Caco-2 (cell line): ENCODE data around the gene TPK1. TPM values are rescaled to one million over a fixed set of nuclear protein-coding genes. Genes with fewer than 3 reads are reported as not detected.

Experiments used
- BruUV-seq: library from RNA; stranded (reverse); fragments of 400-500 nt; replicated peaks from 2 replicates; lab custom pipeline; 2021; lab: Mats Ljungman, UMichigan
- CTCF ChIA-PET: fragments of 300-600 bp; sonication (Branson Sonifier 250); formaldehyde crosslinking; loops from one replicate; lab custom pipeline; 2022; ENCODE audit warnings: antibody characterized with exemption; lab: Charles Lee
- POLR2A ChIA-PET: fragments of 300-600 bp; sonication (Branson Sonifier 250); formaldehyde crosslinking; loops from one replicate; lab custom pipeline; 2022; ENCODE audit warnings: antibody characterized with exemption; lab: Charles Lee
- DNase-seq, 2 experiments: peaks; one replicate each; pipeline versions ENCODE4 v3.0.0 to v3.0.0-alpha.2; 2020 to 2022
- H3K27me3 ChIP-seq: replicated peaks from 2 replicates; pipeline ENCODE4 v1.6.0; 2011; ENCODE audit warnings: low read length; ENCODE audit not compliant: control insufficient read depth, insufficient read depth
- H3K36me3 ChIP-seq: 2 replicates; pipeline ENCODE4 v1.5.1; 2011; ENCODE audit warnings: low read length; ENCODE audit not compliant: control insufficient read depth, insufficient read depth
- H3K4me1 ChIP-seq: fragments of 250-450 bp; sonication (Bioruptor Pico); 2 replicates; pipeline ENCODE4 v1.5.1; 2020; ENCODE audit warnings: mild to moderate bottlenecking
- H3K4me3 ChIP-seq: 2 replicates; pipeline ENCODE4 v1.5.1; 2011; ENCODE audit warnings: low read depth, mild to moderate bottlenecking, control low read depth, low read length
- H3K9me3 ChIP-seq: fragments of 250-450 bp; sonication (Bioruptor Pico); 2 replicates; pipeline ENCODE4 v1.5.1; 2020; ENCODE audit warnings: mild to moderate bottlenecking, moderate library complexity
- H3K27ac Mint-ChIP-seq: one replicate; pipeline ENCODE4 v1.8.0; 2022; ENCODE audit warnings: mixed read lengths; ENCODE audit not compliant: unreplicated experiment
- H3K27me3 Mint-ChIP-seq: one replicate; pipeline ENCODE4 v1.8.0; 2022; ENCODE audit warnings: mixed read lengths; ENCODE audit not compliant: insufficient read depth, unreplicated experiment
- H3K36me3 Mint-ChIP-seq: one replicate; pipeline ENCODE4 v1.8.0; 2022; ENCODE audit warnings: mild to moderate bottlenecking, mixed read lengths; ENCODE audit not compliant: insufficient read depth, unreplicated experiment
- H3K4me1 Mint-ChIP-seq: one replicate; pipeline ENCODE4 v1.8.0; 2022; ENCODE audit warnings: low read depth, mixed read lengths; ENCODE audit not compliant: unreplicated experiment
- H3K4me3 Mint-ChIP-seq: one replicate; pipeline ENCODE4 v1.8.0; 2022; ENCODE audit warnings: mild to moderate bottlenecking, moderate library complexity, mixed read lengths; ENCODE audit not compliant: unreplicated experiment
- H3K9me3 Mint-ChIP-seq: one replicate; pipeline ENCODE4 v1.8.0; 2022; ENCODE audit warnings: mixed read lengths; ENCODE audit not compliant: unreplicated experiment
- intact Hi-C: fragments of 100-400 bp; cut with micrococcal nuclease; formaldehyde crosslinking; loops from one replicate; pipeline ENCODE4 v1.10.0; 2022; ENCODE audit not compliant: unreplicated experiment
- total RNA-seq: library from RNA; stranded (reverse); gene quantifications from 2 replicates; pipeline ENCODE4 v1.2.3, GENCODE V29; 2022
- TF ChIP-seq, protein P1 (sequence below), 2 experiments: fragments of 200-600 bp in 1 of 2; IDR thresholded peaks; 1 replicate in 1 of 2; 2 replicates in 1 of 2; pipeline versions ENCODE4 v1.5.1 to v1.8.0; 2011 to 2022; ENCODE audit warnings: antibody characterized with exemption in 1 of 2, control low read depth in 1 of 2, inconsistent platforms in 1 of 2, low read depth in 1 of 2, low read length in 1 of 2, mild to moderate bottlenecking in 1 of 2, moderate library complexity in 1 of 2; ENCODE audit not compliant: insufficient read depth in 1 of 2, severe bottlenecking in 1 of 2, unreplicated experiment in 1 of 2

The TPK1 gene
- total RNA-seq, 1 experiment from 2014 or later: 86.6 TPM

- Histone ChIP-seq H3K27me3 (no peaks in the 10 kb centered on the region), H3K4me3 (no peak overlapping the region), H3K4me1 (peaks cover 8% of the 10 kb centered on the region; the same call in 1 of the 2 replicates), H3K9me3 (no peaks in the 10 kb centered on the region), H3K36me3 (no peaks in the 10 kb centered on the region)
- Mint-ChIP-seq H3K4me1 (peaks cover 13% of the 10 kb centered on the region), H3K27me3 (no peaks in the 10 kb centered on the region), H3K4me3 (no peak overlapping the region), H3K36me3 (peaks cover 5% of the 10 kb centered on the region), H3K9me3 (no peaks in the 10 kb centered on the region), H3K27ac (no peak overlapping the region)
- intact Hi-C loops: no loop called here
- POLR2A ChIA-PET: no interaction called here
- TF ChIP-seq, protein P1, sequence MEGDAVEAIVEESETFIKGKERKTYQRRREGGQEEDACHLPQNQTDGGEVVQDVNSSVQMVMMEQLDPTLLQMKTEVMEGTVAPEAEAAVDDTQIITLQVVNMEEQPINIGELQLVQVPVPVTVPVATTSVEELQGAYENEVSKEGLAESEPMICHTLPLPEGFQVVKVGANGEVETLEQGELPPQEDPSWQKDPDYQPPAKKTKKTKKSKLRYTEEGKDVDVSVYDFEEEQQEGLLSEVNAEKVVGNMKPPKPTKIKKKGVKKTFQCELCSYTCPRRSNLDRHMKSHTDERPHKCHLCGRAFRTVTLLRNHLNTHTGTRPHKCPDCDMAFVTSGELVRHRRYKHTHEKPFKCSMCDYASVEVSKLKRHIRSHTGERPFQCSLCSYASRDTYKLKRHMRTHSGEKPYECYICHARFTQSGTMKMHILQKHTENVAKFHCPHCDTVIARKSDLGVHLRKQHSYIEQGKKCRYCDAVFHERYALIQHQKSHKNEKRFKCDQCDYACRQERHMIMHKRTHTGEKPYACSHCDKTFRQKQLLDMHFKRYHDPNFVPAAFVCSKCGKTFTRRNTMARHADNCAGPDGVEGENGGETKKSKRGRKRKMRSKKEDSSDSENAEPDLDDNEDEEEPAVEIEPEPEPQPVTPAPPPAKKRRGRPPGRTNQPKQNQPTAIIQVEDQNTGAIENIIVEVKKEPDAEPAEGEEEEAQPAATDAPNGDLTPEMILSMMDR (IDR thresholded peaks at IDR 0.05; ENCODE audit: insufficient read depth in 1 of 2, low read depth in 1 of 2, low read length in 1 of 2, severe bottlenecking in 1 of 2, unreplicated experiment in 1 of 2): no peak
- BruUV-seq: no TSS peak
- CTCF ChIA-PET: no interaction called here
- no peak for DNase-seq
Measured at GRCh38 chr7:144606261-144606660, 229.6 kb downstream of the TPK1 start.

- CTCF ChIA-PET: no interaction called here
- Mint-ChIP-seq H3K4me1 (peaks cover 7% of the 10 kb centered on the region), H3K27me3 (no peaks in the 10 kb centered on the region), H3K36me3 (peaks cover 9% of the 10 kb centered on the region), H3K9me3 (peaks cover 39% of the 10 kb centered on the region), H3K4me3 (no peak overlapping the region), H3K27ac (no peak overlapping the region)
- H3K4me1 ChIP-seq: 0 out of 2 replicates have a peak, but pooled peaks cover under 1% of the 10 kb centered on the region
- BruUV-seq: no TSS peak
- no peak overlapping the region for H3K4me3 ChIP-seq
- POLR2A ChIA-PET: no interaction called here
- intact Hi-C loops: no loop called here
- H3K36me3 ChIP-seq: no peaks in the 10 kb centered on the region
- TF ChIP-seq, protein P1 (IDR thresholded peaks at IDR 0.05; ENCODE audit: insufficient read depth in 1 of 2, low read depth in 1 of 2, low read length in 1 of 2, severe bottlenecking in 1 of 2, unreplicated experiment in 1 of 2): no peak
- H3K9me3 ChIP-seq: peaks cover 3% of the 10 kb centered on the region; the same call in 1 of the 2 replicates
- no peaks in the 10 kb centered on the region for H3K27me3 ChIP-seq
- no peak for DNase-seq
Measured at GRCh38 chr7:144596953-144597352, 238.9 kb downstream of the TPK1 start.

DNA sequence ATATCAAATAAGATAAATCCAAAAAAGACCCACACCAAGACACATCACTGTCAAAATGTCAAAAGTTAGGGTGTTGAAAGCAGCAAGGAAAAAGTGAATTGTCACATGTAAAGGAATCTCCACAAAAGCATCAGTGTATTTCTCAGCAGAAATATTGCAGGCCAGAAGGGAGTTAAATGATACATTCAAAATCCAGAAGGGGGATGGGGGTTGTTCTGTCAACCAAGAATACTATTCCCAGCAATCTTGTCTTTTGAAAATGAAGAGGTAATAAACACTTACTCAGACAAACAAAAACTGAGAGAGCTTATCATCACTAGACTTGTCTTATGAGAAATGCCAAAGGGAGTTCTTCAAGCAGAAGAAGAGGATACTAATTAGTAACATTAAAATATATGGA lies 241.3 kb downstream of the TPK1 start:
- H3K36me3 ChIP-seq: no peaks in the 10 kb centered on the region
- Mint-ChIP-seq H3K4me3 (no peak overlapping the region), H3K27me3 (no peaks in the 10 kb centered on the region), H3K27ac (no peak overlapping the region), H3K4me1 (peaks cover 16% of the 10 kb centered on the region), H3K9me3 (peaks cover 39% of the 10 kb centered on the region), H3K36me3 (peaks cover 10% of the 10 kb centered on the region)
- no peak for DNase-seq
- H3K4me3 ChIP-seq: no peak overlapping the region
- intact Hi-C loops: no loop called here
- BruUV-seq: no TSS peak
- peaks cover 11% of the 10 kb centered on the region for H3K4me1 ChIP-seq
- peaks cover 3% of the 10 kb centered on the region; the same call in 1 of the 2 replicates for H3K9me3 ChIP-seq
- H3K27me3 ChIP-seq: no peaks in the 10 kb centered on the region
- ChIA-PET CTCF (no interaction called here), POLR2A (no interaction called here)
- TF ChIP-seq, protein P1 (IDR thresholded peaks at IDR 0.05; ENCODE audit: insufficient read depth in 1 of 2, low read depth in 1 of 2, low read length in 1 of 2, severe bottlenecking in 1 of 2, unreplicated experiment in 1 of 2): no peak
